Hippocampal formation (tissue), 2 donors: Measurements from ENCODE around the gene DZIP3.
"Not testable (repeated sequence)": the region's sequence is repeated elsewhere in the genome, so short reads cannot be mapped to it uniquely, and the experiment has no call there.

Experiments used
- DNase-seq, 2 donors: peaks; one replicate each; lab custom pipeline; 2025; lab: John Stamatoyannopoulos, UW

The DZIP3 gene

DNA sequence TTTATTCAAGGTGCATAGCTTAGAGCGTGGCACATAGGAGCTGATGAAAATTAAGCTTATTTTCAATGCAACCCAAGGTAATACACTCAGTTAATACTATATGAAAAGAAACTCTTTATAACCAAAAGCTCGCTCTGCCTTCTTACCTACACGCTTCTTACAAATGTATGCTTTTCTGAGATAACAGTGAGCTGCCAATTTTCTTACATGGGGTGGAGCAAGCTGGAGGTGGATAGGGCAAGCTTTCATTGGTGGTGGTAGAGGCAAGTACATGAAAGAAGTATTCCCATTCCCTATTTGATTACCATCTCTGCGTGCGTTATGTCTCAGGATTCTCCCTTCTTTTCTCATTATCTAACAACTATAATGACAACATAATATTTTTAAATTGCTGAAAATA is 8.9 kb downstream of the DZIP3 start:
- DNase-seq = no peak

DNA sequence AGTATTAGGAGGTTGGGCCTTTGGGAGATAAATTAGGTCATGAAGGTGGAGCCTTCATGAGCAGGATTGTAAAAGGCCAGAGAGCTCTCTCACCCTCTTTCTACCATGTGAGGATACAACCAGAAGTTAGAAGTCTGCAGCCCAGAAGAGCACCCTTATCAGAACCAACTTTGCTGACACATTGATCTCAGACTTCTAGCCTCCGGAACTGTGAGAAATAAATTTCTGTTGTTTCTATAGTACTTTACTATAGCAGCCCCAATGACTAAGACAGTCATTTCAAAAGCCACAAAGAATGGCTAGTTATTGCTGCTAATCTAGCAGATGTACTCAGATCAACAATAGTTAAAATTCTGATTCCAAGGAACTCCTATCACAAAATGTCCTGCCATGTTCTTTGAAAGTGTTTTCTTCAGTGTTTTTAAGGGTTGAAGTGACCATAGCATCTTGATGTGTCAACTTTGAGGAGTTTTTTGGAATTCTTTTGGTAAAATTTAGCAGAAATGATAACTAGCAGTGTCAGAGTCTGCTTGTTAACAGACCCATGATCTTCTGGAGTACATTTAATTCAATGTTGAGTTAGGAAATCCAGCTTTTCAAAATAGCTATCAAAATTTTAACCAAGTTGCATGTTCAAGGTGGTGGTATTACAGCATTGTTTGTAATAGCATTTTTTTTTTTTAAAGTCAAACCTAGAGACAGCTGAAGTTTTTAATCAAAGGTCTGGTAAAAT is 10.3 kb downstream of the DZIP3 start:
- no peak for DNase-seq

DNA sequence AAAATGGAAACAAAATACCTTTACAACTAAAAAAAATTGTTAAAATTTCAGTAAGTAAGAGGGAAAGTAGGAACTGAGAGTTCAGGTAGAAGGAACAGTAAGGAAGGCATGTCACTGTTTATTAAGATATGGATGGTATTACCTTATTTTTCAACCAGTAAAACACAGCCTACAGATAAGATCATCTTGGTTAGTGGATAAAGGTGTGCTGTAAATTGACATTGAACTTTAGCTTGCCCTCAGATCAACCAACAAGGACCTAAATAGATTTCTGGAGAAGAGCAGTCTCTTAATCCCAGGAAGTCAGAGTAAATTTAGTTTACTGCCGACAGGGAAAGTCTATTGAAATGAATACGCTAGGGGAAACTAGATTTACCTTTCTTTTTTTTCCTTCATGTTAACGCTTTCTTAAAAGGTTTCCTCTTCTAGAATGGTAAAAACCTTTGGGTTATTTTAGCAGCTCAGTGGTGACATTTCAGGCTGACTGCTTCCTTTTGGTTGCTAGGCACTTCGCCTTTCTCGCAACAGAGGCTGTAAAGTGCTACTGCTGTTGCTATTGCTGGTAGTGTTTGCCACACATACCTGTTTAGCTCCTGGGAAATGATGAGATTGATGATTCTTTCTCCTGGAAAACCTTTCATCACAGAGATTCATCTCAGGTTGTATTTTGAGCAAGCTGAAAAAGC is 12.9 kb downstream of the DZIP3 start:
- peak in 1 of 2 donors; percentile 53 for DNase-seq

DNA sequence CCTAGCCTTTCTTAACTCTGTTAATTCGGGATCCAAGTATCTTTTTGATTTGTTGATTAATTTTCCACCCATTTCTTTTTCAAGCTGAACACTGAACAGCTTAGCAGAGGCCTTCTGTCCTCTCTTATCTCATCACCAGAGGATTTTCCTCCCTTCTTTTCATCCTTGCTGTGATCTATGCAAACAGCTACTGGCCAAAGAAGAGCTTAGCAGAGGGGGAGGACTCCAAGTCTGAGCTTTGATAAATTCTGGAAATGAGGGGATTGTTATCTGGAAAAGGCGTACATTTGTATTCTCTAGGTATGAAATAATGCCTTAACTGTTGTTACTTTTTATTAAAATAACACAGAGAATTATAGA is 13.4 kb downstream of the DZIP3 start:
- no peak for DNase-seq

DNA sequence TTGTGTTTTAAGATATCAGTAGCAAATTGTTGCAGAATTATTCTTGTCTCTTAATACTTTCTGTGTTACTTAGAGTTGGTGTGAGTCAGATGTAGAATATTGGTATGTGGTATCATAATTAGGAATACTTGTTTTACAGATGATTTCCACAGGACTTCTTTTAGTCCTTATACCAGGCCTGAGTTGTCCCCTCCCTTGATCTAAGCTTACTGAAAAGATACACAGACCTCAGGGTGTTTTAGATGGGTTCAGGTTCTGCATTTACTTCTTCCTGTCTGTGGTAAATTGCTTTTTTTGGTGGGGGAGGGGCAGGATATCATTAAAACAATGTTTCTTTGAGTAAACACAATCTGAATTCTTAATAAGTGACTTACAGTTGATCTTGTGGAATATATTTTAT is 14.2 kb downstream of the DZIP3 start:
- no peak for DNase-seq

DNA sequence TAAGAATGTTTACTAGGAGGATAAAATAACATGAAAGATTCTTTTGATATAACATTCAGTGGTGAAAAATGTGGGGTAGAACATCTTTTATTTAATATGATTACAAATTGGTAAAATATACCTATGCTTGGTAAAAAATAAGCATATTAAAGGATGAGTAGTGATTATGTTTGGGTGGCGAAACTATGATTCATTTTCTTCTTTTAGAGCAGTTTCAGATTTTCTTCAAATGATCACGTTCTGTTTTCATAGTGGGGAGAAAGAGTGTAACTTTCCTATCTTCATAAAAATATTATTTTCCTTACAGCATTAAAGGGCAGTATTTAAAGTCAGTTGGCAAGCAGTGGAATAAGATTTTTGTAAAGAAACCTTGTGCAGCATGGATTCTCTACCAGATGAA is 15.5 kb downstream of the DZIP3 start:
- no peak for DNase-seq

DNA sequence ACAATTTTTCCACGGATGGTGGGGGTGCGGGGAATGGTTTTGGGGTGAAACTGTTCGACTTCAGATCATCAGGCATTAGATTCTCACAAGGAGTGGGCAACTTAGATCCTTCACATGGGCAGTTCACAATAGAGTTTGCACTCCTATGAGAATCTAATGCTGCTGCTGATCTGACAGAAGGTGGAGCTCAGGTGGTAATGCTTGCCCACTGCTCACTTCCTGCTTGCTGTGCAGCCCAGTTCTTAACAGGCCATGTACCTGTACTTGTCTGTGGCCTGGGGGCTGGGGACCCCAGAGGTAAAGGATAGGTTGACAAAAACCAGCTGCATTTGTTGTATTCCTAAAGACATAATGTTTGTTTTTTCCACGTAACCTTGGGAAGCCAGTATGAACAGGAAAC is 16.0 kb downstream of the DZIP3 start:
- DNase-seq = no peak

DNA sequence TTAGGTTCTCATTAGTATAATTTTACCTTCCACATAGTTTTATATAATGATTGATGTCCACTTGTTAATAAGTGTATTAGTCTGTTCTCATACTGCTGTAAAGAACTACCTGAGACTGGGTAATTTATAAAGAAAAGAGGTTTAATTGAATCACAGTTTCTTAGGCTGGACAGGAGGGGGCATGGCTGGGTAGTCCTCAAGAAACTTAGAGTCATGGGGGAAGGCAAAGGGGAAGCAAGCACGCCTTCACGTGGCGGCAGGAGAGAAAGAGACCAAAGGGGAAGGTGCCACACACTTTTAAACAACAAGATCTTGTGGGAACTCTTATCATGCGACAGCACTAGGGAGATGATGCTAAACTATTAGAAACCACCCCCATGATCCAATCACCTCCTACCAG is 19.2 kb downstream of the DZIP3 start:
- no peak for DNase-seq

DNA sequence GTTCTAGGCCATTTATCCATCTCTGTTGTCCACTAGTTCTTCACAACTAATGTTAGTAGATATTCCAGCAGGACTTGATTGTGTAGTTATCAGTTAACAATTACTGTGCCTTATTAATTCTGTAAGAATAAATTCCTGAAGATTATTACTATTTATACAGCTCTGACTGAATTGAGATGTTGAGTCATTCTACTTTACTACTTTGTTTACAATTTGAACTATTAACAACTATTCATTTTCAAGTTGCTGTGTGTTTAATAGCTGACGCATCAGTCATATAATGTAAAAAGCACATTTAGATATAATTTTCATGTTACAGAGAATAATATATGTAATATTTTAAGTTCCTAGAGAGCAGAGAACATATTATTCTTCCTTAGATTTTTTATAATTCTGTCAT is 21.1 kb downstream of the DZIP3 start:
- no peak for DNase-seq

DNA sequence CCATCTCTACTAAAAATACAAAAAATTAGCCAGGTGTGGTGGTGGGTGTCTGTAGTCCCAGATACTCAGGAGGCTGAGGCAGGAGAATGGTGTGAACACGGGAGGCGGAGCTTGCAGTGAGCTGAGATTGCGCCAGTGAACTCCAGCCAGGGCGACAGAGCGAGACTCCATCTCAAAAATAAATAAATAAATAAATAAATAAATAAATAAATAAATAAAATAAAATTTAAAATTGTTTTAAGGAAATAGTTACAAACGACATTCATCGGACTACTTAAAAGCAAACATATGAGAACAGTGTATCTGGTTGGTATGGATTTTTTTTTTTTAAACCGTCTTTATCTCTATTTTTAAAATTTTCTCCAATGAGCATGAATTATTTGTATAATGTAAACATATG is 26.6 kb downstream of the DZIP3 start:
- DNase-seq = not testable (repeated sequence)

DNA sequence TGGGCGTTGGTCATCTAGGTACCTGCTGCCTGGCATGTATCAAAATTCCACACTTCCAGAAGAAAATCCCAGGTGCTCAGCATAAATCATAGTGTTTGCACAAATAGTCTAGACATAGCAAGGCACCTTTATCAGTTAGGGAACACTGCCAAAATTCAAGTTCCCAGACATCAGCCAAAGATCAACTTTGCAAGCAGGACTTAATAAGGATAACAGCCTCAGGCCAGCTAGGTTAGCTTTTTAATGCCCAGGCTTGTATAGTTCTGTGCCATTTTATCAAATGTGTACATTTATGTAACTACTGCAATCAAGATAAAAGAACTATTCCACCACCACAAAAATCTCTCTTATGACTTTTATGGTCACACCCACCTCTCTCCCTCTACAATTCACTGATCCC is 30.7 kb downstream of the DZIP3 start:
- DNase-seq = no peak

DNA sequence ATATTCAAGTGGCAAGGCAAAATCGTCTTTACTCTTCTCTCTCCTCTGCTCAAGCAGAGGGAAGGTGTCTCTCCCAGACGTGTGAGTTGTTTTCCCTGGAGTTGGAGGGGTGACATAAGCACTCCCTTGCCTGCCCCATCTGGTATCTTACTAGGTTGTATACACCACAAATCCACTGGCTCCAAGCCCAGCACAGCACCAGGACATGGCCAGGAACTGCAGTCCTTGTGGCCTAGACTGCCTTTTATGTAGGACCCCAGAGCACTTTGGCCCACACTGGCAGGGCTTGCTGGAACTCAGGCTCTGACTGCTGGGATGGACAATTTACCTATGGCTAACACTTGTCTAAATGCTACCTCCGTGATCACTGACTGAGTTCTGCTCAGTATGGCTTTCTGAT is 34.0 kb downstream of the DZIP3 start:
- DNase-seq = no peak

DNA sequence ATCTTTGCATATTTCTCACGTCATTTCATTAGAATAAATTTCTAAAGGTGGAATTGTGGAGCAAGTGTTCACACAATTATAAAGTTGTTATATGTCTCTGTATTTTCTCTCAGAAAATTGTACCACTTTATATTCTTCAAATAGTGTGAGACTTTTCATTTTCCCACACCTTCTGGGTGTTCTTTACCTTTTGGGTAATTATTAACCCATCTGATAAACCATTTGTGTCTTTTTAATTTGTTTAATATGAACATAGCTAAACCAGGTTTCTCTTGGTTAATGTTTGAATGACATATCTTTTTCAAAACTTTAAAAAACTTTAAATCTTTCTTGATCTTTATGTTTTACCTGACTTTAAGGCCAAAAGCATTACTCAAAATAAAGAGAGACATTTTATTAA is 40.5 kb downstream of the DZIP3 start:
- DNase-seq = no peak

DNA sequence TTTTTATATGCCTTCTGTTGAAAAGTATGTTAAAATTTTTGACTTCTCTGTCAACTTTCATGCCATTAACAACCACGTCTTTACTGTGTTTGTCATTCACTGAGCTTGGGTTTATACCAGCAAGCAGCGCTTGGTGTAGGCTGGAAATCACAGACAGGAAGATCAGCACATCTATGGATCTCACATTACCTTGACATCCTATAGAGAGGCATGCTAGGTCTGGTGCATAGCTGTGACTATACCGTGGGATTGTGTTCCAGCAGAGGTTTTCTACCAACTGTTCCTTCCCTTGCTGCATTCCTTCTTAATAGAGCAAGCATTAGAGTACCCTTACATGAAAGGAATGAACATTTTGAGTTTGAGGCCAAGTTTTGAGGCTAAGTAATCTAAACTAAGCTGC is 53.0 kb downstream of the DZIP3 start:
- no peak for DNase-seq

DNA sequence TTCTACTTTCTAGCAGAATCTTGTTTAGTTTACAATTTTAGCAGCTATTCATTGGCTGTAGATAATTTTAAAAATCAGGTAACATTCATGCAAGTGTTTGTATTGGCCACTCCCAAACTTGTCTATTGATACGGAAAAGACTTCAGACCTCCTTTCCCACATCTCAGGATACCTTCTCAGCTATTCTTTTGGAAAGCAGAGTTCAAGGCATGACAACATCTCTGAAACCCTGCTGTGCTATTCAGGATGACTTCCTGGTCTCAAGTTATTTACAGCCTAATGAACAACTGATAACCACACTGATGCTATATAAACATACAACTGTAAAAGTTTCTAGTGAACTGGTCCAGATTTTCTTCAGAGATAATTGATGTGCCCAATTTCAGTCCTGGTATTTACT is 55.8 kb downstream of the DZIP3 start:
- DNase-seq = no peak

DNA sequence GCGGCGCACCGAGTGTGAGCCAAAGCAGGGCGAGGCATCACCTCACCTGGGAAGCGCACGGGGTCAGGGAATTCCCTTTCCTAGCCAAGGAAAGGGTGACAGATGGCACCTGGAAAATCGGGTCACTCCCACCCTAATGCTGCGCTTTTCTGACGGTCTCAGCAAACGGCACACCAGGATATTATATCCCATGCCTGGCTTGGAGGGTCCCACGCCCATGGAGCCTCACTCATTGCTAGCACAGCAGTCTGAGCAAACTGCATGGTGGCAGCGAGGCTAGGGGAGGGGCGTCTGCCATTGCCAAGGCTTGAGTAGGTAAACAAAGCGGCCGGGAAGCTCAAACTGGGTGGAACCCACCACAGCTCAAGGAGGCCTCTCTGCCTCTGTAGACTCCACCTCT is 66.1 kb downstream of the DZIP3 start:
- not testable (repeated sequence) for DNase-seq

DNA sequence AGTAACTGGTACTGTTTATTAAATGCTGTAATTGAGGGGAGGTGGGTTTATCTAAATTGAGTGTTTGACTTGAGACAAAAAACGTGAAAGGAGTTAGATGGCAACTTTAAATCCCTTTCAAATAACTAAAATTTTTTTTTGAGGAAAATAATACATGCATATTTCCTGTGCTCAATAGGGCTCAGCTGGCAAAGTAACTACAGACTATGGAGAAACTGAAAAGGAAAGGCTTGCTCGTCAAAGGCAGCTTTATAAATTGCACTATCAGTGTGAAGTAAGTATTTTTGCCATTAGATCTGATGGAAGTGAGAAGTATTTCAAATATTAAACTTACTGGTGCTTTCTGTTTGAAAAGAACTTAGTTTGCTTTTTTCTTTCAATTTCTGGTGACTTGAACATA is 72.2 kb downstream of the DZIP3 start:
- DNase-seq = peak in 1 of 2 donors; percentile 18

DNA sequence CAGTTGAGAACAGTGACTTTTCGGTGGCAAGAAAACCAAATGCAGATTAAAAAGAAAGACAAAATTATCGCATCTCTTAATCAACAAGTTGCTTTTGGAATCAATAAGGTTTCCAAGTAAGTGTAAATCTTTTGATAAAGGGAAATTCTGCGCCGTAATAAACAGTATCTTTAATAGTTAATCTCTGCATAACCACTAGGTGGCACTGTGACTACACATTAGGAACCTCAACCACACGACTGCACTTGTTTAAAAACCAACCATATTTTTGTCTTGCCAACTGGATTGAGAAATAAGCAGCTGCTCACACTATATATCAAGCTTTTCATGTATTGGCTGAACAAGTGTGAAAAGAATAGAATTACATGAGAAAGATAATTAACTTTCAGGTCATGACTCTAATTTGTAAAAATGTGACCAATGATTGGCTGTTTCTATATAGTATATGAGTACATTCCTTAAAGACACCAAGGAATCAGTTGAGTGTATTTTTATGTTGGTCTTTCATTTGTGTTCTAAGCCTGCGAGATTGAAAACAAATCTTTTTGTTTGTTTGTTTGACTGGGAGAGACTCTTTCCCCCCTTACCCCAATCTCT is 72.7 kb downstream of the DZIP3 start:
- peak; percentile 19 to 89 for DNase-seq

DNA sequence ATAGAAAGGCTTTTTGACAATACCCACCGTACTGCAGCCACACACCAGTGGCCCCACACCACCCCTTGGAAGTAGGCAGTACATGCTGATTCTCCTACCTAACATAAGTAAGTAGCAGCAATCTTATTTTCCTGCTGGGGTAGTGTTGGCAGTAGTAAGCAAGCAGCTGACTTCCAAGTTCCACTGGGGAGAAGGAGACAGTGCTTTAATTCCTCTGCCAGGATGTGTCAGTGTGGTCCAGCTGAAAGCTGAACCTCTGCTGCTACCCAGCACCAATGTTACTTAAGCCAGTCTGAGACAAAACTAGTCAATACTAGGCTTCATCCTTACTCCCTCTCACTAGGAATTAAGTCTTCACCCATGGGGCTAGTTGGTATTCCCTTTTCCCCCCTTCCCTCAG is 74.7 kb downstream of the DZIP3 start:
- no peak for DNase-seq

DNA sequence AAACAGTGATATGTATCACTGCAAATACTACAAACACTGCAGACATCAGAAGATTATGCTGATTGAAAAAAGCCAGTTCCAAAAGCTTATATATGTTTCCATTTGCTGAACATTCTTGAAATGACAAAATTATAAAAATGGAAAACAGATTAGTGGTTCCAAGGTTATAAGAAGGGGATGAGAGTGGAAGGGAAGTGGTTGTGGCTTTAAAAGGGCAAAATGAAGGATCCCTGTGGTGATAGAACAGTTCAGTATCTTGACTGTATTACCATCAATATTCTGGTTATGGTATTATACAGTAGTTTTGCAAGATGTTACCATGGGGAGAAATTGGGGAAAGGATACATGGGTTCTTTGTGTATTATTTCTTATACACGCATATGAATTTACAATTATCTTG is 77.8 kb downstream of the DZIP3 start:
- no peak for DNase-seq

DNA sequence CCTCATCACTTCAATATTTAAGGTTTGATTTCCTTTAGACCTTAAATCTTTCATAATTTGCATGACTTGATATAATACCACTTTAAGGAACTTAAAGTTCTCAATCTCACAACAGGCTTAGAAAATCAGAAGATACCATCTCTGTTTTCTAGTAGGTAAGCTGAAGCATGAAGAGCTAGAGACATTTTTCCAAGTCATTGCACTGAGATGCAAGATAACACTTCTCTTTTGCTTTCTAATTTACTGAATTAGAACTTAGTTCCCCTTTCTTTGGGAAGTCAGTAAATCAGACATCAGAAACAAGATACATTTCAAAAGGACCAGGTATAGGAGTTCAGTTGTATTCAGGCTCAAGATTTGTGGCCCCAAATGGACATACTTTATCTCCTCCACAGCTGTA is 79.7 kb downstream of the DZIP3 start:
- no peak for DNase-seq

DNA sequence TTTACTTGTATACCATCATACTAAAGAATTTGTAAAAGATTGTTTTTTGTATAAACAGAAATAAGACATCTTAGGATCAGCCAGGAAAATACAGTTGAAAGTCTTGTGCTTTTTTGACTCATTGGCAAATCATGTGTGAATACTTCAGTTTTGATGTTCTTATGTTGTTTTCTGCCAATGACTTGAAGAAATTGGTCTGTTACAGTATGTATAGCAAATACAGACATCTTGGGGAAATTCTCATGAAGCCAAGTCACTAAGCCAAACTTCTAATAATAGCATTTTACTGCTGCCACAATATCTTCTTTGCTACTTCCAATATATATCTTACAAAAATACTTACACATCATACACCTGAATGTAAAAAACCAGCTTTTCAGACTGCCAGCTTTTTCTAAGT is 83.2 kb downstream of the DZIP3 start:
- DNase-seq = no peak

DNA sequence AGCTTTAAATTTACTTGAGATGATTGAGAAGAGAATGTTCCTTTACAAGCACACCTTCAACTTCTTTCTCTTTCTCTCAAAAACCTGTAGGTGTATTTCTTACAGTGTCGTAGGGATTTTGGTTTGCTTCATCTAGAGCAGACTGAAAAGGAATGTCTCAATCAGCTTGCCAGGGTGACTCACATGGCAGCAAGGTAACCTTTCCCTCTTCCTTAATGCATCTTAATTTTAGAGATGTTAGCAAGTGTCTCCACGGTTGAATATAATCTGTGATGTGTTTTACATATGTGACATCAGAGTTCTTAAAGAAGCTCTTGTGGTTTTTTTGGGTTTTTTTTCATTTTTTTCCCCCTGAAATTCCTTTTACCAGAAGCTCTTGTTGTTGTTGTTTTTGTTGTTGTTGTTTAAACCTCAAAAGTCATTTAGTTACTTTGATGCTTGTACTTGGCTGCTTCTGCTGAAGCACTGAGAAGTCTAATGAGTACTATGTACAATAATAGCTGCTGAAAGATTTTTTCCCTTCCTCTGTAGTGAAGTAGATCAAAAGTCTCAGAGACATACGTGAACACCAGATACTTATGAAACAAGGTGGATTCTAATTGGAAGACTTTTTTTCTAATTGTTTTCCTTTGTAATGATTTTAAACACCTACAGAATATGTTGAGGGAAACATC is 84.6 kb downstream of the DZIP3 start:
- DNase-seq = no peak
